ENCODE data around the gene MSRB1. TPM values are rescaled to one million over a fixed set of nuclear protein-coding genes. Genes with fewer than 3 reads are reported as not detected.

Gene MSRB1
- total and polyA plus RNA-seq, 2 donors (not counting 3 experiments of a cell fraction or from before 2014, with no cell fraction given): 25.0 to 42.1 TPM

- Histone ChIP-seq H3K27ac (ENCODE audit: insufficient read depth, low read depth, low read length) (peak within 1 kb of the TSS; percentile 6), H3K4me2 (ENCODE audit: insufficient read depth, low read length) (peak within 1 kb of the TSS; percentile 76), H3K4me3 (replicated peaks in 1 of 3; ENCODE audit: insufficient read depth in 1 of 3, low read depth in 1 of 3, low read length in 3 of 3) (peak within 1 kb of the TSS; percentile 63 to 76 (median 72)), H3K4me1 (ENCODE audit: control insufficient read depth, extremely low read depth, insufficient read depth, low read length) (peaks cover 19% of the 10 kb centered on the region), H3K9ac (replicated peaks; ENCODE audit: extremely low read depth, insufficient read depth, low read length) (peak within 1 kb of the TSS; percentile 73), H4K20me1 (replicated peaks; ENCODE audit: control insufficient read depth, extremely low read depth, insufficient read depth, low read length) (no peaks in the 10 kb centered on the region), H3K79me2 (ENCODE audit: control insufficient read depth, insufficient read depth, low read length) (peaks cover 38% of the 10 kb centered on the region), H3K36me3 (ENCODE audit: control insufficient read depth in 2 of 2, extremely low read depth in 1 of 2, insufficient read depth in 2 of 2, low read length in 2 of 2) (peaks cover 8 to 17% of the 10 kb centered on the region in 2 experiments), H2AFZ (ENCODE audit: low read depth, low read length) (peak within 1 kb of the TSS; percentile 75), H3K9me1 (replicated peaks; ENCODE audit: control insufficient read depth, extremely low read depth, insufficient read depth, low read length) (no peaks in the 10 kb centered on the region), H3K9me3 (replicated peaks; ENCODE audit: control insufficient read depth, insufficient read depth, low read length) (no peaks in the 10 kb centered on the region), H3K27me3 (ENCODE audit: control insufficient read depth in 2 of 2, insufficient read depth in 2 of 2, low read length in 2 of 2) (no peaks in the 10 kb centered on the region)
- FAIRE-seq (peak; percentile 93), DNase-seq (ENCODE audit: low read depth, low spot score) (peak; percentile 88)
- ChIA-PET CTCF (no interaction called here), POLR2A (interaction anchor here (0.8 kb wide), 1 partner anchor 133 kb away, joined by 5 read pairs; the partner anchor contains the start of genes FAHD1 and HAGH)
- intact Hi-C loops (cut with micrococcal nuclease) (loop anchor here (1.0 kb wide), 1 partner anchor 16 kb away; the partner anchor contains the start of gene MSRB1), dilution Hi-C loops (cut with MboI; ENCODE audit: extremely low pct_ligation_motif_present, low sequenced_read_pairs) (no loop called here)
- TF ChIP-seq EZH2 (IDR thresholded peaks at IDR 0.05; ENCODE audit: borderline replicate concordance, low read depth, low read length, severe bottlenecking): no peak
- peak; percentile 82 to 87 for TF ChIP-seq CTCF (IDR thresholded peaks at IDR 0.05; ENCODE audit: extremely low read depth in 1 of 2, insufficient read depth in 1 of 2, low read depth in 1 of 2, low read length in 2 of 2)
- TF ChIP-seq POLR2AphosphoS5 (IDR thresholded peaks at IDR 0.05; ENCODE audit: insufficient read depth, low read depth, low read length): peak; percentile 98
- TF ChIP-seq MAX (IDR thresholded peaks at IDR 0.05; ENCODE audit: insufficient read depth, insufficient read length): no peak
- no peak for TF ChIP-seq JUN (IDR thresholded peaks at IDR 0.05; ENCODE audit: borderline replicate concordance, insufficient read depth, insufficient read length, low read depth)
- peak; percentile 95 for TF ChIP-seq POLR2A (IDR thresholded peaks at IDR 0.05; ENCODE audit: low read depth, low read length)
- no TSS peak for BruUV-seq (replicated peaks)
Observed at GRCh38 chr16:1959269-1960039, 16.5 kb upstream of the MSRB1 start, which contains the start of gene NDUFB10. TSS of gene NDUFB10 (plus strand) at chr16:1959538. CDS start at chr16:1959625, 87 bp downstream.

Data from endothelial cell of umbilical vein (primary cell).